Measurements from ENCODE around the gene GPR68. TPM values are rescaled to one million over a fixed set of nuclear protein-coding genes. Genes with fewer than 3 reads are reported as not detected.

The GPR68 gene
- total RNA-seq, 1 donor from 2014 or later = 0.11 TPM

DNA sequence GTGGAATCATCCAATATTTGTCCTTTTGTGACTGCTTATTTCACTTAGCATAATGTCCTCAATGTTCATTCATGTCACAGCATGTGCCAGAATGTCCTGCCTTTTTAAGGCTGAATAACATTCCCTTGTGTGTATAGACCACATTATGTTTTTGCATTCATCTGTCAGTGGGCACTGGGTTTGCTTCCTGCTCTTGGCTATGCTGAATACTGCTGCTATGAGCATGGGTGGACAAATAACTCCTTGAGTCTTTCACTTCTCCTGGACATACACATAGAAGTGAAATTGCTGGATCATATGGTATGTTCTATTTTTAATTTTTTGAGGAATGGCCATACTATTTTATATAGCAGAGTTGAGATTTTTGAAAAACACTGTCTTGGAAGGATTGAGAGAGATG is 46.9 kb downstream of the GPR68 start:
- TF ChIP-seq, protein P1, sequence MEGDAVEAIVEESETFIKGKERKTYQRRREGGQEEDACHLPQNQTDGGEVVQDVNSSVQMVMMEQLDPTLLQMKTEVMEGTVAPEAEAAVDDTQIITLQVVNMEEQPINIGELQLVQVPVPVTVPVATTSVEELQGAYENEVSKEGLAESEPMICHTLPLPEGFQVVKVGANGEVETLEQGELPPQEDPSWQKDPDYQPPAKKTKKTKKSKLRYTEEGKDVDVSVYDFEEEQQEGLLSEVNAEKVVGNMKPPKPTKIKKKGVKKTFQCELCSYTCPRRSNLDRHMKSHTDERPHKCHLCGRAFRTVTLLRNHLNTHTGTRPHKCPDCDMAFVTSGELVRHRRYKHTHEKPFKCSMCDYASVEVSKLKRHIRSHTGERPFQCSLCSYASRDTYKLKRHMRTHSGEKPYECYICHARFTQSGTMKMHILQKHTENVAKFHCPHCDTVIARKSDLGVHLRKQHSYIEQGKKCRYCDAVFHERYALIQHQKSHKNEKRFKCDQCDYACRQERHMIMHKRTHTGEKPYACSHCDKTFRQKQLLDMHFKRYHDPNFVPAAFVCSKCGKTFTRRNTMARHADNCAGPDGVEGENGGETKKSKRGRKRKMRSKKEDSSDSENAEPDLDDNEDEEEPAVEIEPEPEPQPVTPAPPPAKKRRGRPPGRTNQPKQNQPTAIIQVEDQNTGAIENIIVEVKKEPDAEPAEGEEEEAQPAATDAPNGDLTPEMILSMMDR (IDR thresholded peaks at IDR 0.05) = no peak
- H3K27ac Mint-ChIP-seq (ENCODE audit: unreplicated experiment) = no peak overlapping the region
- DNase-seq (ENCODE audit: extremely low spot score, unreplicated experiment) = no peak
- peaks cover 6% of the 10 kb centered on the region for H3K9me3 Mint-ChIP-seq (ENCODE audit: unreplicated experiment)
- peaks cover 4% of the 10 kb centered on the region for H3K4me1 Mint-ChIP-seq (ENCODE audit: unreplicated experiment)
- H3K4me3 Mint-ChIP-seq (ENCODE audit: unreplicated experiment) = no peak overlapping the region
- H3K27me3 Mint-ChIP-seq (ENCODE audit: unreplicated experiment) = no peaks in the 10 kb centered on the region
- H3K36me3 Mint-ChIP-seq (ENCODE audit: unreplicated experiment) = peaks cover 27% of the 10 kb centered on the region

DNA sequence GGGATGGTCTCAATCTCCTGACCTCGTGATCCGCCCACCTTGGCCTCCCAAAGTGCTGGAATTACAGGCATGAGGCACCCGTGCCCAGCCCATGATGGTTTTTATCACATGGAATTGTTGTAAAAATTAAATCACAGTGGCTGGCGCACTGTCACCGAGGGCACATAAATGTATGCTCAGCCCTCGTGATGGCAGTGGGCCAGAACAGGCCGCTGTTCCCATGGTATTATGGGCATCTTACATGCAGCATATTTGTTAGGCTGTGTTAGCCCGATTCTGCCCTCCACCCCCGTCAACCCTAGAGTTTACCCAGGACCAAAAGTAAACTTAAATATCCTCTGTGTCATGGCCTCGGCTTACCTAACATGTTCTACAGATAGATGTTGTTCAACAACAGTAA is 48.6 kb downstream of the GPR68 start:
- Mint-ChIP-seq H3K36me3 (ENCODE audit: unreplicated experiment) (peaks cover 27% of the 10 kb centered on the region), H3K27ac (ENCODE audit: unreplicated experiment) (no peak overlapping the region), H3K9me3 (ENCODE audit: unreplicated experiment) (peaks cover 4% of the 10 kb centered on the region), H3K27me3 (ENCODE audit: unreplicated experiment) (no peaks in the 10 kb centered on the region), H3K4me1 (ENCODE audit: unreplicated experiment) (no peaks in the 10 kb centered on the region), H3K4me3 (ENCODE audit: unreplicated experiment) (no peak overlapping the region)
- TF ChIP-seq, protein P1 (IDR thresholded peaks at IDR 0.05) = no peak
- DNase-seq (ENCODE audit: extremely low spot score, unreplicated experiment) = no peak

DNA sequence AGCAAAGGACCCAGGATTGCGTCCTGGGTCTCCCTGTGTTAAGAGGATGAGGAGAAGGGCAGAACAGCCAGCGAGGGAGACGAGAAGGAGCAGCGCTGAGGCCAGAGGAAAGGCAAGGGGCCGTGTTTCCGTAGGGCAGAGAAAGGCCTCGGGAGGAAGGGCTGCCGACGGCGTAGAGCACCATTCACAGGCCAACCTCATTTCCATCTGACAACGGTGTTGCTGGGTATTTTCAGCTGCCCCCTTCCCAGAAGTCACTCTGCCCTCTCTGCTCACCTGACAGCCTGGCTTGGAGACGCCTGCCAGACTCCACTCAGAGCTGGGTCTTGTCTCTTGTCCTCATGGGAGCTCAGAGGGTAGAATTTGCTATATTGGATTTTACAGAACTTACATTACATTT is 51.4 kb downstream of the GPR68 start:
- no peak overlapping the region for H3K27ac Mint-ChIP-seq (ENCODE audit: unreplicated experiment)
- TF ChIP-seq, protein P1 (IDR thresholded peaks at IDR 0.05) = no peak
- no peaks in the 10 kb centered on the region for H3K4me1 Mint-ChIP-seq (ENCODE audit: unreplicated experiment)
- no peaks in the 10 kb centered on the region for H3K27me3 Mint-ChIP-seq (ENCODE audit: unreplicated experiment)
- H3K36me3 Mint-ChIP-seq (ENCODE audit: unreplicated experiment) = peaks cover 24% of the 10 kb centered on the region
- H3K9me3 Mint-ChIP-seq (ENCODE audit: unreplicated experiment) = no peaks in the 10 kb centered on the region
- no peak overlapping the region for H3K4me3 Mint-ChIP-seq (ENCODE audit: unreplicated experiment)
- DNase-seq (ENCODE audit: extremely low spot score, unreplicated experiment) = no peak

DNA sequence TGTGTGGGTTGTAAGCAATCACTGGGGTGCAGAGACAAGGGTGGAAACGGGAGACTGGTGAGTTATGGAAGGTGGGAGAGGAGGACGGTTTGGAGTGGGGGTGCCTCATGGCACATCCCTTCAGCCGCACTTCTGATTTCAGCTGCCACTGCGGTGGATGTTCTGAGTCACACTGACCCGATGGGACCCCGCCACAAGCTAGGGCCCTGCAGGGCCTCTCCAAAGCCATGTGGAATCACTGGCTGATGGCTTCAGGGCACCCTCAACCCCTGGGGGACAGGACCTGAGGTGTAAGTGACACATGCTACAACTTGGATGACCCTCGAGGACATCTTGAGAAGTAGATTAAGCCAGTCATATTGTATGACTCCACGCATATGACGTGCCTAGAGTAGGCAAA is 53.7 kb downstream of the GPR68 start:
- DNase-seq (ENCODE audit: extremely low spot score, unreplicated experiment) = no peak
- TF ChIP-seq, protein P1 (IDR thresholded peaks at IDR 0.05) = no peak
- Mint-ChIP-seq H3K27ac (ENCODE audit: unreplicated experiment) (no peak overlapping the region), H3K36me3 (ENCODE audit: unreplicated experiment) (peaks cover 15% of the 10 kb centered on the region), H3K9me3 (ENCODE audit: unreplicated experiment) (no peaks in the 10 kb centered on the region), H3K4me1 (ENCODE audit: unreplicated experiment) (no peaks in the 10 kb centered on the region), H3K27me3 (ENCODE audit: unreplicated experiment) (no peaks in the 10 kb centered on the region), H3K4me3 (ENCODE audit: unreplicated experiment) (no peak overlapping the region)

DNA sequence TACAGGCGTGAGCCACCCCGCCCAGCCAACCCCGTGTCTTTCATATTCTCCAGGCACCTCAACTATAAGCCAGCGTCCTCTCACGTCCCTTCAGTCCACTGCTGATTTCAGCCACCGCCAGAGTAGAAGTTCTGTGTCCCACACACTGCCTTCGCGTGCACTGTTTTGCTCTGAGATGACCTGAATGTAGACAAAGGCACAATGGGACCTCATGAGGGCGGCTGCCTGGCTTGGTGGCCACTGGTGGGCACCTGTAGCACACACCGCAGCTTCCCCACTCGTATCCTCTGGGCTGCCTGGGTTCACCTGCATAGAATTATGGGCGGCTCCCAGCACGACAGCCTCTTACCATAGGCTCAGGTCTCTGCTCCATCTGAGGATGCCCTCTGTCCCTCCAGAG is 57.2 kb downstream of the GPR68 start:
- H3K27ac Mint-ChIP-seq (ENCODE audit: unreplicated experiment) = no peak overlapping the region
- no peaks in the 10 kb centered on the region for H3K9me3 Mint-ChIP-seq (ENCODE audit: unreplicated experiment)
- peaks cover 15% of the 10 kb centered on the region for H3K36me3 Mint-ChIP-seq (ENCODE audit: unreplicated experiment)
- no peaks in the 10 kb centered on the region for H3K27me3 Mint-ChIP-seq (ENCODE audit: unreplicated experiment)
- TF ChIP-seq, protein P1 (IDR thresholded peaks at IDR 0.05) = no peak
- no peak overlapping the region for H3K4me3 Mint-ChIP-seq (ENCODE audit: unreplicated experiment)
- no peaks in the 10 kb centered on the region for H3K4me1 Mint-ChIP-seq (ENCODE audit: unreplicated experiment)
- no peak for DNase-seq (ENCODE audit: extremely low spot score, unreplicated experiment)
